GM19438 (cell line): ENCODE results near the gene RAP1A.
"Not testable (repeated sequence)": the region's sequence is repeated elsewhere in the genome, so short reads cannot be mapped to it uniquely, and the experiment has no call there.

Source experiments
- ATAC-seq: cut with Tn5 transposase; IDR thresholded peaks from one replicate; pipeline ENCODE4 v1.9.1; 2021; ENCODE audit warnings: low read depth; ENCODE audit not compliant: unreplicated experiment

RAP1A gene

DNA sequence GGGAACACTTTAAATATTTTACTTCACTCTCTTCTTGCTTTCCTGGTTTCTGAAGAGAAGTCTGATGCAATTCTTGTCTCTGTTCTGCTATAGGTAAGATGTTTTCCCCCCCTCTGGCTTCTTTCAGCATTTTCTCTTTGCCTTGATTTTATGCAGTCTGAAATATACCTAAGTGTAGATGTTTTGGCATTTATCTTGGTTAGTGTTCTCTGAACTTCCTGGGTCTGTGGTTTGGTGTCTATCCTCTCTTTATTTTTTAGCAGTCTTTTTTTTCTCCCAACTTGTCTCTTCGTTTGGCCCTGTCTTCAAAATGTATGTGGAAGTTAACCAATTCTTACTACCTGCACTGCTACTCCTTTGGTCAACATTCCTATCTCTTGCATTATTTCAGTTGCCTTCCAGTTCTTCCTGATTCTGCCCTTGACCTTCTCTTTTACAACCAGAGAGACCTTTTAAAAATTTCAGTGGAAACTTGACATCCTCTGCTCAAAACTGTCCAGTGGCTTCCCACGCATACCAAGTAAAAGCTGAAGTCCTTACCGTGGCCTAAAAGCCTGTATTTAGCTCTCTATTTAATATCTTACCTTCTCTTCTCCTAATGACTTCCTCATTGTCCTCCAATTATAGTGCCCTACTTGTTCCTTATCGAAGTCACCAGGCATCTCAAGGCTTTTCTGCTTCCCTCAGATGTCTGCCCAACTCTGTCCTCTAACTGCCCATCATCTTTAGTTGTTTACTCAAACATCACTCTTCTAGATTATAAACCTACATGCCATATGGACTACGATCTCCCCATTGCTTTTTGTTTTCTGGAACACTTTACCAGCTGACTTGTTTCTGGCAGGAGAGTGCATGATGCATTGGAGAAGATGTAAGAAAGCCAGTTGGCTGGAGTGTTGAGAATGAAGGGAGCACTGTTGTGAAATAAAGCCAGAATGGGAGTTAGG, 40.9 kb downstream of the RAP1A start:
- no peak for ATAC-seq

DNA sequence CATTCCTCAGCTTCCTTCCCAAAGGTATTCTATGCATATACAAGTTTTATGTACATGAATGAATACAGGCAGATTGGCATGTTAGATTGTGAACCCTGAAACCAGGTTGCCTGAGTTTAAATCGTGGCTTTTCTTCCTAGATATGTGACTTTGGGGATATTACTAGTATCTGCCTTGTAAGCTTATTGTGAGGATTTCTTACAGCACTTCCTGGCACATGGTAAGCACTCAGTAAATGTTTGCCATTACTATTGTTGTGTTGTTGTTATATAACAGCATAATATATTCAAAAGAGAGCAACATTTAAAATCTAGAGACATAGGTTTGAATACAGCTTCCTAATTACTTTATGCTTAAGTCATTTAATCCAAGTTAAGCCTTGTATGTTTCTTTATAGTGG, 45.1 kb downstream of the RAP1A start:
- no peak for ATAC-seq

DNA sequence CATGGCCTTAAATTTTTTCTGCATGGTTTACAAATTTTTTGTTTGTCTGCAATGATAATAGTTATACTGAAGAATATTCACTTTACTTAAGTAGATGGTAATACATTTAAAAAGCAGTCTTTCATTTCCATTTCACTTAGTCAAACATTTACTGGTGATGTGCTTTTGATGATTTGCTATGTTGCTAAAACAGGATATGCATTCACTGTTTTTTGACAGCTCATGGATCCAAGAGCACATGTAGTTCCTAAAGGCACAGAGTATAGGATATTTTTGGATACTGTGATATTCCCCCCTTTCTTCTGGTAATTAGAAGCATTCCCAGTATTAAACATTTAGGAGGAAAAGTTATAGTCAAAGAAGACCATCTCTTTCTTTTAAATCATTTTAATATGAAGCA, 45.9 kb downstream of the RAP1A start:
- no peak for ATAC-seq

GRCh38 chr1:111666828-111667227, 47.2 kb downstream of the RAP1A start:
- no peak for ATAC-seq

DNA sequence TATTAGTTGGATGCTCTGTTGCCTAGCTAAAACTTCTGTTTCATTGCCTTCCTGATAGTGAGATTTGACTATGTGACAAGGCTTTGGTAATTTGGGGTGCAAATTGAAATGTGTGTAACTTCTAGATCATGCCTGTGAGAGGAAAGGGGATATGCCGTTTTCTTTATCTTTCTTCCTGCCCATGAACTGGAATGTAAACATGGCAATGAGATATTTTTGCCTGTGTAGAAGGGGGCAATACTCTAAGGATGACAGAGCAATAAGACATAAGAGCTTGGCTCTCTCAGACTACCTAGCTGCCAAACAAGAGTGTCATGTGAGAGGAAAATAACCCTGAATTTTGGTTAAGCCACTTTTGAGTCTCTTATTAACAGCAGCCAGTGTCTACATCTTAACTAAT, 49.7 kb downstream of the RAP1A start:
- no peak for ATAC-seq

DNA sequence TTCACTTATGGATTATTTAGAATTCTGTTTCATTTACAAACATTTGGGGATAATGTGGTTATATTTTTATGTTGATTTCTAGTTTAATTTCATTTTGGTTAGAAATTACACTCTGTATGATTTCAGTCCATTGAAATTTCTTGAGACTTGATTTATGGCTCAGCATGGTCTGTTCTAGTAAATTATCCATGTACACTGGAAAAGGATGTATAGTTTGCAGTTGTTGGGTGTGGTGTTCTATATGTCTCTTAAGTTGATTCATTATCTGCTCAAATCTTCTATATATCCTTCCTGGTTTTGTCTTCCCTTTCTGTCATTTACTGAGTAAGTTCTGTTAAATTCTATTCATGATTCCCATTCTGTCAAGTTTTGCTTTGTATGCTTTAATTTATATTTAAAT, 52.3 kb downstream of the RAP1A start:
- ATAC-seq = no peak

DNA sequence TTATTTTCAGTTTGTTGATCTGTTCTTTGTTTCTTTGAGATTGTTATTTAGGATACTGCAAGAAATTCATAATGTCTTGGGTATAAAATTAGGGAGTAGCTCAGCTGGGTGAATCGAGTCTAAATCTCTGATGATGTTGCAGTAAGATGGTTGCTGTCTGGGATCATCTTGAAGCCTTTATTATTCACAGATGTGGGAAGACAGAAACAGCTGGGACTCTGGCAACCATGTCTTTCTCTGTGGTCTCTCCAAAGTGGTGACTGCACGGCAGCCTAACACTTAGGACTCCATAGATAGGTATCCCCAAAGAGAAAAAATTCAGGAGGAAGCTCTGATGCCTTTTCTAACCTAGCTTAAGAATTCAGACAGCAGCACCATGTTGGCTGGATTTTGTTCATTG, 52.7 kb downstream of the RAP1A start:
- ATAC-seq = no peak

DNA sequence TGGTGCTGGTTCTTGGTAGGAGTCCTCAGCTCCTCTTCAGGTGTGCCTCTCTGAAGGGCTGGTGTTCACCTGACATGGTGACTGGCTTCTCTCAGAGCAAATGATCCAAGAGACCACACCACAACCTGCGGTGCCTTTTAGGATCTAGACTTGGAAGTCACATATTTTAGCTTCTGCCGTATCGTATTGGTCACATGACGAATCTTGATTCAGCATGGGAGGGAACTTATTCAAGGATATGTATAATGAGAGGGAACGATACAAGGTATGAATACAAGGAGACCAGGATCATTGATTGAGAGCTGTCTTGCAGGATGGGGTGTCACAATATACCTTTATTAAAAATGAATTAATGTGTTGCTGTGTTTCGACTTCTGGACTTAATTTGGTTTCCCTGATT, 58.0 kb downstream of the RAP1A start:
- ATAC-seq = no peak

GRCh38 chr1:111679541-111679940, 60.0 kb downstream of the RAP1A start:
- no peak for ATAC-seq

DNA sequence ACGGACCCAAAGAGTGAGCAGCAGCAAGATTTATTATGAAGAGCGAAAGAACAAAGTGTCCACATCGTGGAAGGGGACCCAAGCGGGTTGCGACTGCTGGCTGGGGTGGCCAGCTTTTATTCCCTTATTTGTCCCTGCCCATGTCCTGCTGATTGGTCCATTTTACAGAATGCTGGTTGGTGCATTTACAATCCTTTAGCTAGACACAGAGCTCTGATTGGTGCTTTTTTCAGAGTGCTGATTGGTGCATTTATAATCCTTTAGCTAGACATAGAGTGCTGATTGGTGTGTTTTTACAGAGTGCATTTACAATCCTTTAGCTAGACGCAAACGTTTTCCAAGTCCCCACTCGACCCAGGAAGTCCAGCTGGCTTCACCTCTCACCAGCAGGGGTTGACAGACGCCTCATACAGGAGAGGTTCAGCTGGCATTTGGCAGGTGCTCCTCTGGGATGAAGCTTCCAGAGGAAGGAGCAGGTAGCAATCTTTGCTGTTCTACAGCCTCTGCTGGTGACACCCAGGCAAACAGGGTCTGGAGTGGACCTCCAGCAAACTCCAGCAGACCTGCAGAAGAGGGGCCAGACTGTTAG, 60.7 kb downstream of the RAP1A start:
- ATAC-seq = not testable (repeated sequence)

- ATAC-seq = not testable (repeated sequence)
These were observed 65.9 kb downstream of the RAP1A start for GRCh38 chr1:111685293-111686153.

GRCh38 chr1:111690306-111690617, 70.7 kb downstream of the RAP1A start:
- no peak for ATAC-seq

GRCh38 chr1:111691886-111692285, 72.3 kb downstream of the RAP1A start:
- ATAC-seq = no peak

DNA sequence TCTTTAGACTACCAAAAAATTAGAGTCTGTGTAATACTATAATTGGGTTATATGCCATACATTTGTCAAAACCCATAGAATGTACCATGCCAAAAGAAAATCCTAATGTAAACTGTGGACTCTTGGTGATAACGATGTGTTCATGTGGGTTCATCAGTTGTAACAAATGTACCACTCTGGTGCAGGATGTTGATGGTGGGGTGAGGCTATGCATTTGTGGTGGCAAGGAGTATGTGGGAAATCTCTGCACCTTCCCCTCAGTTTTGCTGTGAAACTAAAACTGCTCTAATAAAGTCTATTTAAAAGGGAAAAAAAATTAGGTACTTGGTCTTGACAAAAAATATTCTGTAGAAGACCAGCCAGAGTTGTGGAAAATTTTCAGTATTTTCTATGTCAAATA, 76.2 kb downstream of the RAP1A start:
- ATAC-seq = no peak

- ATAC-seq = no peak
These were observed 76.7 kb downstream of the RAP1A start for GRCh38 chr1:111696330-111696729.

GRCh38 chr1:111699268-111699667, 79.7 kb downstream of the RAP1A start:
- ATAC-seq = no peak

DNA sequence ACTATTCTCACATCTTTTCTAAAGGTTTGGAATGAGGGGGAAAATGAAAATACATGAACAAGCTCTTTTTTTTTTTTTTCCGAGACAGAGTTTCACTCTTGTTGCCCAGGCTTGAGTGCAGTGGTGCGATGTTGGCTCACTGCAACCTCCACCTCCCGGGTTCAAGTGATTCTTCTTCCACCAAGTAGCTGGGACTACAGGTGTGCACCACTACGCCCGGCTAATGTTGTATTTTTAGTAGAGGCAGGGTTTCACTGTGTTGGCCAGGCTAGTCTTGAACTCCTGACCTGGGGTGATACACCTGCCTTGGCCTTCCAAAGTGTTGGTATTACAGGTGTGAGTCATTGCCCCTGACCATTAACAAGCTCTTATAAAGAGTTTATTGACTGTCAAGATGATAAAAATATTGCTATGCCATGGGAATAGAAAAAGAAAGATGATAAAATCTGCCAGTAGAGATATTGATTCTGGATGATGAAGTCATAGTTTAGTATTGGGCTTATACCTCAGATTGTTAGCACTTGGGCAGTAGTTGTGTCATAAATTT, 83.0 kb downstream of the RAP1A start:
- ATAC-seq = no peak

- no peak for ATAC-seq
These were observed 84.7 kb downstream of the RAP1A start for GRCh38 chr1:111704240-111704639.

DNA sequence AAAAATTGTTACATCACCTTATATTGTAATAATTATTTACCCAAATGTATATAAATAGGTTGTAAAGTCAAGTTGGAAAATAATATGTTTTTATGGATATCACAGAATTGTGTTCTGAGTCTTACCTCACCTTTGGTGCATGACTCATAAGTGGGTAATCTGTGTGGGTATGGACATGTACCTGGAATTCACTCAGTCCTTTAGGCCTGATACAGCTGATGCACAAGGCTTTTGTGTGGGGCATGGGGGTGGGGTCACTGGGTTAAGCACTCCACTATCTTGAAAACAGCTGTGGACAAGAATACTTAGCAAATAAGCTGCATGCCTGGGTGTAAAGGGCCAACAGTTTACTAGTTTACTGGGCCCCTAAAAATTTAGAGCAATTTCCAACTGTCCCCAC, 85.2 kb downstream of the RAP1A start:
- ATAC-seq = no peak

GRCh38 chr1:111705841-111706240, 86.3 kb downstream of the RAP1A start:
- ATAC-seq = no peak

DNA sequence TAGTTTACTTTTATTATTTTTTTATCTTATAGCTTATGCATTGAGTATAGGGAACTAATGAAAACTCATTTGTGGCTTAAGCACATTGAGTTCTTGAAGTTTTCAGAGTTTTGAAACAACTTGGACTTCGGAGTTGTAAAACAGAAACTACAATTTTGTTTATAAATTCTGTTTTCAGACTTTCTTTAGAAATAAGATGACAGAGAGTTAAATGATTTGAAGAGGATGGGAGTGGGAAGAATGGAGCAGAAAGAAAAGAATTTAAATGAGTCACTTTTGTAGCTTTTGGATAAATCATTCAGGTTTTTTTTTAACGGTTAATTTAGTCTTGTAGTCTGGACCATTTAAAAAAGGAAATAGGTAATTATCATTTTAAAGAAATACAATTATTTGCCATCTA, 87.3 kb downstream of the RAP1A start:
- no peak for ATAC-seq
